HG03095 (cell line): Measurements from ENCODE around the gene PDE6A.

Source experiments
- ATAC-seq: cut with Tn5 transposase; IDR thresholded peaks from one replicate; pipeline ENCODE4 v1.9.1; 2021; ENCODE audit warnings: moderate library complexity; ENCODE audit not compliant: unreplicated experiment

The PDE6A gene

DNA sequence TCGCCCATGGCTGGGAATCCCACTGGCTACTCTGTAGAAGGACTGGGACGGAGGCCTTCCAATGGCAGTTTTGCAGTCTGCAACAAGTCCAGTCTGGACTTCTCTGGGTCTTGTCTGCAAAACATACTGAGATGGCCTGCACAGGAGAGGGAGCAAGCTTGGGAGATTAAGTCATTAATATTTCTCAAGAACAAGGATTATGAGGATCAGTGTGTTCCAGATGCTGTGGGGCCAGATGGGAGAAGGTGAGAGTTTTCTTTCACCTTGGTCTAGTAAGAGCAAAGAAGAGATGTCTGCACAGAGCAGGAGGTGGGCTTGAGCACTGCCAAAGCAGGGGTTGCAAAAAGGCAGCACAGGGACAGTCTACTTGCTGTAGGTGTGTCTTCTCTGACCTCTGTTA is at the start of gene PDE6A:
Gene PDE6A (minus strand): TSS at position 128 of the 400 bp plus-strand sequence. CDS start 120 bp downstream, at position 8.
- no peak for ATAC-seq

DNA sequence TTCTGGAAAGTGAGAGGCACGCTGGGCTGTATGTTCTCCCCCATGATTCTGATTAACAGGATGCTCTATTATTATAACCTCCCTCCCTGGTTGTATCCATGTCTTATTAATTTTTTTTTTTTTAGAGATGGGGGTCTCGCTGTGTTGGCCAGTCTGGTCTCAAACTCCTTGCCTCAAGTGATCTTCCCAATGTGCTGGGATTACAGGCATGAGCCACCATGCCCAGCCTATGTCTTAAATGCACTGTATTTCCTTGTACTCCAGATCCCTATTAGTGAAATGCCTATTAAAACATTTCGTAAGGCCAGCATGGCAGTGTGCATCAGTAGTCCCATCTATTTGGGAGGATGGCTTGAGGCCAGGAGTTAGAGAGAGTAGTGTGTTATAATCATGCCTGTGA is 48.9 kb upstream of the PDE6A start:
- no peak for ATAC-seq

DNA sequence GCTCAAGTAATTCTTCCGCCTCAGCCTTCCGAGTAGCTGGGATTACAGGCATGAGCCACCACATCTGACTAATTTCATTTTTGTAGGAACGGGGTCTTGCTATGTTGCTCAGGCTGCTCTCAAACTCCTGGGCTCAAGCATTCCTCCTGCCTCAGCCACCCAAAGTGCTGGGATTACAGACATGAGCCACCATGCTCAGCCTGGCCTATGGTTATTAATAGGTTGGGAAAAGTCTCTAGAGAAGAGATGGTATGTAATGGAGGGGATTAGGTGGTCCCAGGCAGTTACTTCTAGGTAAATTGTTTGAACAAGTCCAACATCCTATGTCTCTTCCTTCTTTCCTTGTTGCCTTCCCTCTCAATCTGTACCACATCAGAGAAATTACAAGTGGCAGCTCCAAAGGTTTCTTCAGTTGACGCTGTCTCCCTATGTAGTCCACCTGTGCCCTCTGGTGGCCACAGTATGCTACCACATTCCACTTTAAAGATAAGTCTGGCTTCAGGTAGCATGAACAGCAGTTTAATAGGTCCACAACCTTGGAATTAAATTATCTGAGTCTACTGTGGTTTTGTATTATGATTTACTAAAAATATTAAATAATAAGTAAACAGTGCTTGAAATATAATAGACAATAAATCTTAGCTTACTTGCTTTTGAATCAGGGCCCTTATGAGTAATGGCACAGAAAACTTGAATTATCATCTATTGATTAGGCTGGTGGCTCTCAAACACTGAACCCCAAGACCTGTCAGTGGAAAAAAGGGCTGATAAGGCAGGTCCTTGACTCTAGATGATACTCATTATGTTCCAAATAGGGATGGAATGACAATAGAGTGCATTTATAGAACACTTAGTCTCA is 46.2 kb upstream of the PDE6A start:
- ATAC-seq = peak; percentile 84

DNA sequence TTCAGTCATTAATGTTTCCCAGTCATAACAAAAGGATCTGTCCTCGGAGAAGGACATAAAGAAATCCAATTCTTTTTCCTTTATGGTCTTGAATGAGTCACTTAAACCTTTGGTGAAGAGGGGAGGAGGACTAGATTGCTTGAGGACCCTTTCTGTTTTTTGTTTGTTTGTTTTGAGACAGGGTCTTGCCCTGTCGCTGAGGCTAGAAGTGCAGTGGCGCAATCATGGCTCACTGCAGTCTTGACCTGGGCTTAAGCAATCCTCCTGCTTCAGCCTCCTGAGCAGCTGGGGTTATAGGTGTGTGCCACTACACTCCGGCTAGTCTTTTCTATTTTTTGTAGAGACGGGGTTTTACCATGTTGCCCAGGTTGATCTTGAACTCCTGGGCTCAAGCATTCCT is 43.5 kb upstream of the PDE6A start:
- ATAC-seq = no peak

DNA sequence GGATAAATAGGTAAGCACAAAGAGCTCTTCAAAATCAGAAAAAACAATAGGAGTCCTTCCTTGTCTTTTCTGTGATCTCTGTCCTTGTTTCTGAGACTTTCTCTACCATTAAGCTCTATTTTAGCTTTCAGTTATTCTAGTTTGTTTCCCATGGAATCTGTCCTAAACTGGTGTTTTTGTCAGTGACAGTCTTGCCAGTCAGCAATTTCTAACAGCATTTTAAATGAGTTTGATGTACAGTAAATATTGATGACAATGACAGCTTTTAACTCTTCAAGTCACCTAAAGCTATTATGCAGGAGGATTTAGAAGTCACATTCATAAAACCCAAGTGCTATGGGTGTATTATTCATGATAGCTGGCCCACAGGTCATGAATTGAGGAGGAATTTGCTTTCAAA is 37.9 kb upstream of the PDE6A start:
- ATAC-seq = no peak

DNA sequence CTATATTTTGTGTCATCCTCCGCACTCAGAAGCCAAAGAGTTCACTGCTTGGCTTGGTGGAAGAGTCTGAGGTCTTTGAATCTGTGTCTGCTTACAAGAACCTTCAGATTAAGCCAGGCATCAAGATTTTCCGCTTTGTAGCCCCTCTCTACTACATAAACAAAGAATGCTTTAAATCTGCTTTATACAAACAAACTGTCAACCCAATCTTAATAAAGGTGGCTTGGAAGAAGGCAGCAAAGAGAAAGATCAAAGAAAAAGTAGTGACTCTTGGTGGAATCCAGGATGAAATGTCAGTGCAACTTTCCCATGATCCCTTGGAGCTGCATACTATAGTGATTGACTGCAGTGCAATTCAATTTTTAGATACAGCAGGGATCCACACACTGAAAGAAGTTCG is 36.6 kb upstream of the PDE6A start:
- ATAC-seq = no peak

DNA sequence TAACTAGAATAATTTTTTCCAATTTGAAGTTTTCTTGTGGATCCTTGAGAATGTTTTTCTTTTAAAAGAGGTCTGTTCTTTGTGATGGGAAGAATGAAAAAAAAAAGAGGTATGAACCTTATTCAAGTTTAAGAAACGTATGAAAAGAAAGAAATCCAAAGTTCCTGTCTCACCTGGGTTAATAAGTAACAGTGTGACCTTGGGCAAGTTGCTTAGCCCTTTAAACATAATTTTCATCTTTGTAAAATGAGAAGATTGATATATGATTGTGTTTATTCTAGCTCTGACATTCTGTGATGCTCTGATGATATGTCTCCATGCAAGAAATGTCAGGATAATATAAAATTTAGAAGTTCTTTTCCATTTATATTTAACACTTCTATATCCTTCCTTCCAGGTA is 35.3 kb upstream of the PDE6A start:
- no peak for ATAC-seq

DNA sequence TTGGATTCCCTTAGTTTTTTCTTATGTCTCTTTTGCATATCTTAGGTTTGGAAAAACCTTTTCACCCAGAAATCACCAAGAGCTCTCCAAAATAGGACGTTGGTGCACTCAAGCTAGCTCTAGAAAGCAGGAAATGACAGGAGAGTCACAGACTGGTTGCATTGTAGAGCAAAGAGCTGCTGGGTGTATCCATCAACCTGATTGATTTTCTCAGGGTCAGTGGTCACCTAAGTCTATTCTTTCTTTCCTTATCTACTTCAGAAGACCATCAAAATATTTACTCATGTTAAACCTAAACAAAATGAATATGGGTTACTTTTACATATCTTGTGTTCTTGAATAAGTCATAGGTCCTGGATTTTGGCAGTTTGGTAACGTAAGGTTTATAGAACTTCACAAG is 30.8 kb upstream of the PDE6A start:
- no peak for ATAC-seq

DNA sequence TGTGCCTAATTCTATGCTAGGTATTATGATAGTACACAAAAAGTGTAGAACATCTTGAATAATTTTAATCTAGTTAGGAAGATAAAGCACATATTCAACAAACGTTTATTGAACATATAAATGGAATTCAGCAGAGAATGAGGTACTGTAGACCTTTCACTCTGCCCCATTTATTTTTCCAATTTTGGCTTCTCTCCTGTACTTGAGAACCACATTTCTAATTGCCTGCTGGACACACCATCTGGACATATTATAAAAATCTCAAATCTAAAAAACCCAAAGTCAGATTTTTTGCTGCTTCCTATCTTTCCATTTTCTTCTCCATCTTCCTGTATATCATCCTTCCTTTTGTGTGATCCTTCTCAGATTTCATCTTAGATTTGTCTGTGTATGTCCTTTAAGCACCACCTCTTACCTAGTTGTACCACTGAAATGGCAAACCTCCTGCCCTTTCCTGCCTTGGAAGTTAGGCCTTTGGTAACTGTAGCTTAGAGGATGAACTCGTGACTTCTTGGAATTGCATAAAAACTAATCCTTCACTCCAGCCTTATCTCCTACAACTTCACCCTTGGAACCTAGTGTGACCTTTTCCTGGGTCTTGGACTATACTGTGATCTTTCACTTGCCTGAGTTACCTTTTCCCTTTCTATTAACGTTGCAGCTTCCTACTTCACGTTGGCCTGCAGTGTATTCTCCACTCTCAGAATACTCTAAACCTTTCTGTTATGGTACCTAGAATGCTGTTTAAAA is 24.8 kb upstream of the PDE6A start:
- ATAC-seq = no peak

DNA sequence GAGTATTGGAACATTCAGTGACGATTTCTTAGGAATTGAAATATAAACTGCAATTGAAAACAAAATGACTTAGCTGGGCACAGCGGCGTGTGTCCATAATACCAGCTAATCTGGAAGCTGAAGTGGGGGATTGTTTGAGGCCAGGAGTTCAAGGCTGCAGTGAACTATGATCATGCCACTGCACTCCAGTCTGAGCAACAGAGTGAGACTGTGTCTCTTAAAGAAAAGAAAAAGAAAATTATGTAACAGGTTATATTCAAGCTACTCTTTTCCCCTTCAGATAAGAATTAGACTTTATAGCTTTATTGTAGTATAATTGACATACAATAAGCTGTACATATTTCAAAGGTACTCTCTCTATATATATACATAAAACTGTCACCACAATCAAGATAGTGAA is 22.4 kb upstream of the PDE6A start:
- ATAC-seq = no peak

DNA sequence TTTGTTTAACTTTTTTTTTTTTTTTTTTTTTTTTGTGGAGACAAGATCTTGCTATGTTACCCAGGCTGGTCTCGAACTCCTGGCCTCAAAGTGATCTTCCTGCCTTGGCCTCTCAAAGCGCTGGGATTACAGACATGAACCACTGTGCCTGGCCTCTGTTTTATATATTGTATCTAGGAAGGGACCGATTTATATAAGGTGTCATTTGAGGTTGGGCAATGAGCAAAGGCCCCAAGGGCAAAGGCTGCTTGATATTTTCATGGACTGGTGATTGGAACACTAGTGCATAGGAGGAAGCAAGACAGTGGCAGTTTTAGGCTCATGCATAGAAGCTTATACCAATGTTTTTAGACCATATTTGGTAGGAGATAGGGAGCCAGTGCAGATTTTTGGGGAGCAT is 19.1 kb upstream of the PDE6A start:
- ATAC-seq = no peak

DNA sequence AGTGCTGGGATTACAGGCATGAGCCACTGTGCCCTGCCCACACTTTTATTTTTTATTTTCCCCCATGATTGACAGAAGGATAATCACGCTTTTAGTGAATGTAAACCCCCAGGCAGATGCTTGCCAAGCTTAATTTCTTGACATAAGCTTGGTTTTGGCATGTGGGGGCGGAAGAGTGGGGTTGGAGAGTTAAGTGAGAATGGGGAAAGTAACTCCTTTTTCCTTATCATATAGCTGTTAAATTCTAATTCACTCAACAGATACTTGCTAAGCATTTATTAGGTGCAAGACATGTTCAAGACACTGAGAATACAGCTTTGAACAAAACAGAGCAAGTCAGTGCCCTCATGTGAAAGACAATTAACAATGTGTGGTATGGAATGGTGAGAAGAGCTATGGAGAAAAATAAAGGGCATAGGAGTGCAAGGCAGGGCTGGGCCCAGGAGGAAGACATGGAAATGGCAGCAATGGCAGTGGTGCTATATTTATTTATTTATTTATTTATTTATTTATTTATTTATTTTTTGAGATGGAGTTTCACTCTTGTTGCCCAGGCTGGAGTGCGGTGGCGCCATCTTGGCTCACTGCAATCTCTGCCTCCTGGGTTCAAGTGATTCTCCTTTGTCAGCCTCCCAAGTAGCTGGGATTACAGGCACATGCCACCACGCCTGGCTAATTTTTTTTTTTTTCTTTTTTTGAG is 18.2 kb upstream of the PDE6A start:
- ATAC-seq = no peak

DNA sequence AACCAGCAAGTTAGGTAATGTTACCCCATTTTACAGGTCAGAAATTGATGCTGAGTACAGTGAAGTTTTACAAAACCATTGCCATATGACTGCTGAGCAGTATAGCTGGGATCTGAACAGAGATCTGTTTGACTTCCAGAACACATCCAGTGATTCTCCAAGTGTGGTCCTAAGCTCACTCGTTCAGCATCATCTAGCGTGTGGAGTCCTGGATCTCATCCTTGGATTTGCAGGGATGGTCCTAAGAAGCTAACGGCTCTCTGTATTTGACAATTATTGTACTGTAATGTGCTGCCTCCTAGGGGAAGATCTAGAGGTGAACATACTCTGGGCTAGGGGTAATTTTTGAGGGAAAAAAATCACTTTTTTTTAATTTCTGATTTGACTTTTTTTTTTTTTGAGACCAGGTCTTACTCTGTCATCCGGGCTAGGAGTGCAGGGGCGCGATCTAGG is 17.4 kb upstream of the PDE6A start:
- no peak for ATAC-seq

DNA sequence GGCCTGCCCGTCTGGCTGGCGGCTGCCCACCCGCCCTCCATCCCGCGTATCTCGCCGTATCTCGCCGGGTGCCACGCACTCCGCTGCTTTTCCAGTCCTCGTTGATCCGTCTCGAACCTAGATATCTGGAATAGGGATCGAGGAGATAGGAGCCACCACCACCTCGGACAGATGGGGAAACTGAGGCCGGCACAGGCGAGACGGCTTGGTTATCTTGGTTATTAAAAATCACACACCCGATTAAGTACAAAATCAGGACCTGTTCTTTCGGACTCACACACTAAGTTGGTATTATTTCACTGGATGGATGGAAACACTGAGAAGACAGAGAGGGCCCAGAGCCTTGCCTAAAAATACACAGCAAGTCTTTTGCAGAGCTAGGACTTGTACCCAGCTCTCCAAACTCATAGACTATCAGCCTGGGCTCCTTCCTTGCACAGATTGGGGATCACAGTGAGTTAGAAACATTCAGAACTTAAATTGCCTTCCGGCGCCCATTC is 16.6 kb upstream of the PDE6A start:
- no peak for ATAC-seq

DNA sequence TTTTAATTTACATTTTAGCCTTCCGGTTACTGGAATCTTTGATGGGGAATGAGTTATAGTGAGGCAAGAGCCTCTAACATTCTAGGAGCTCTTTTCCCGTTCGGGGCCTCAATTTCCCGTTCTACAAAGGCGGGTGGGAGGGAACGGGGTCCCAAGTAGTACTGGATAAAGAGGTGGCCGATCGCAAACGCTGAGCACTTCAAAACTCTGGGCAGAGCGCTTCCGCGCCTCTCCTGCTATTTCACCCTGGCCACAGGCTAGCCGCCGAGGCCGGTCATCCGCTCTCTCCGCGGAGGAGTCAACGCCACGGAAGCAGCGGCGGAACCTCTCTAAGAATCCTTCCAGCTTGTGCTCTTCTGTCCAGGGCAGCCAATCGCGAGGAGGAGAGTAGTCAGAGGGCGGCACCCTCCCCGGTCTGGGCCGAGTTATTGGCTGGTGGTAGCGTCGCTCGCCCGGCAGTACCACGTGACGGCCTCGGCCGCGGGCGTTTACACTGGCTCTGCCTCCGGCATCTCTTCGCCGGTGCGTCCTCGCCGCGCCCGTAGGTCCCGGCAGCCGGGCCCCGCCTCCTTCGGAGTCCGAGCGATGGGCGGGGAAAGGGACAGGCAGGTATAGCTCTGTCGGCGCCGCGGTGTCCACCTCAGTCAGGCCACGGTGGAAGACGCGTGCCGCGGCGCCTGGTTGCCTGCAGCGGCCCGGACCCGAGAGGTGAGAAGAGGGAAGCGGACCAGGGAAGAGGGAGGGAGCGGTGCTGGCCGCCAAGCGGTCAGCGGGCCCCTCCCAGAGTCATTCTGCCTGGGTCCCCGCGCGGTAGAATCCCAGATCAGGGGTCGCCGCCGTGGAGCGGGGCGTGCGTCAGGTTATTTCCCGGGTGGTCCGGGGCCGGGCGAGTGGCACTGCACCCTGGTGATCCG is 15.9 kb upstream of the PDE6A start, which contains the start of gene SLC26A2:
Gene SLC26A2 (plus strand): TSS at position 487 of the 914 bp plus-strand sequence. CDS start 16,895 bp downstream, outside the sequence.
- ATAC-seq = peak; percentile 98

DNA sequence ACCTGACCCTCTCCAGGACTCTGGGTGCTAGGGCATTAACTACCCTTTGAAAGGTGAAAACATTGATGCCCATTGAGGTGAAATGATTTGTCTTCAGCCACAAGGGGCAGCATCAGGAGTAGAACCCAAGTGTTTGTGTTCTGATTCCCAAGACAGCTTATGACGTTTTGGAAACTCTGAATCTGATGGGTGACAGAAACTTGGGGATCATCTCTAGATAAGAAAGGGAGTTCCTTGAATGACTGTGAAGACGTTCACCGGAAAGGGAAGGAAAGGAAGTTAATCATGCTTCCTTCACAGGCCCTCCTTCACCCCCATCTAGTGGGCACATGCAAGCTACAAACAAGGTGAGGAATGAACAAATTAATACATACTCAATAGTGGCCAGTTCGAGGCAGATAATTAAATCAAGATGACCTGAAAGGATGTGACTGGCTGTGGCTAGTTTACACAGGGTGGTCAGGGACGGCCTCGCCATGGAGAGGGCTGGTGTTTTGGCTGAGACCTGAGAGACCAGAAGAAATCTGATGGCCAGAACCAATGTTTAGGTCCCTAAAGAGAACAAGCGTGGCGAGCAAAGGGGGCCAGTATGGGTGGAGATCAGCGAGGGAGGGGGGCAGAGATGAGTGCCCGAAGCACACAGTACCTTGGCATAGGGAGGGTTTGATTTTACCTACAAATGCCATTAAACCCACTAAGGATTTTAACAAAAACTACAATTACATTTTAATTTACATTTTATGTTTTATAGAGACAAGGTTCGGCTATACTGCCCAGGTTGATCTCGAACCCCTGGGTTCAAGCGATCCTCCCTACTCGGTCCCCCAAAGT is 15.0 kb upstream of the PDE6A start:
- no peak for ATAC-seq

DNA sequence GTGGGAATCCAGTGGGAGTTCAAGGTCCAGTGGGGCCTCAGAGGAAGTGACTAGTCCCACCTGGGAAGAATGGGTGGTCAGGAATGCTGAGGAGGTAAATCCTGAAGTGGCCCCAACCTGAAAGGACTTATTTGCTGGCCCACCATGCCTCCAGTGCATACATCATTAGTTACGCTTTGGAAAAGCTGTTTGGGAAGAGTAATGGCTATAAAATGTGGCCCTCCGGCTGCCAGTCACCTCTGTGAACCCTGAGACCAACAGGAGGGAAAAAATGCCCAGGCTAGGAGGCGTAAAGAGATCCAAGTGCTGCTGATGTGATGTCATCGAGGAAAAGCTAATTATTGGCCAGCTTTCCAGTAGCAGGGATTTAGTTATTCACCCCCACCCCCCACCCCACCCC is 13.3 kb upstream of the PDE6A start:
- ATAC-seq = no peak

DNA sequence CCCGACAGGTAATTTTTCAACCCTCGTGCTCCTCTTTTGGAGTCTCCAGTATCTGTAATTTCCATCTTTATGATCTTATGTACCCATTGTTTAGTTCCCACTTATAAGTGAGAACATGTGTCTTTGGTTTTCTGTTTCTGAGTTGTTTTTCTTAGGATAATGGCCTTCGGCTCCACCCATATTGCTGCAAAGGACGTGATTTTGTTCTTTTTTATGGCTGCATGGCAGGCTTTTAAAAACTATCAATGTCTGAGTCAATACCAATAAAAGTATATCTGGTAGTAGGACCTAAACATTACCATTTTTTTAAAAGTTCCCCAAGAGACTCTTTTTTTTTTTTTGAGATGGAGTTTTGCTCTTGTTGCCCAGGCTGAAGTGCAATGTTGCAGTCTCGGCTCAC is 12.1 kb upstream of the PDE6A start:
- no peak for ATAC-seq

DNA sequence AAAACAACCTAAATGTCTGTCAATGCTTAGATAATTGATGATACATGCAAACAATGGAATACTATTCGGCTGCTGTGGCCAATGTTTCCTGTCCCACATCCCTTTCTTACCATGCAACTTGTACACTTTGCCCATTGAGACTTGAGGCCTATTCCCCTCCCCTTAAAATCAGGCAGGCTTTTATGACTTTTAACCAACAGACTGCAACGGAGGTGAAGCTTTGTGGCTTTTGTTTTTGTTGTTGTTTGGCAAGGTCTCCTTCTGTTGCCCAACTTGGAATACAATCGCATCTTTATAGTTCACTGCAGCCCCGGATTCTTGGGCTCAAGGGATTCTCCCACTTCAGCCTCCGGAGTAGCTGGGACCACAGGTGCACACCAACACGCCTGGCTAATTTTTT is 10.2 kb upstream of the PDE6A start:
- no peak for ATAC-seq
